GM19025 (cell line): ENCODE measurements around the gene ANKFN1.

Experiments
- ATAC-seq: cut with Tn5 transposase; IDR thresholded peaks from one replicate; pipeline ENCODE4 v1.9.1; 2021; ENCODE audit warnings: mild to moderate bottlenecking, low read depth, moderate library complexity; ENCODE audit not compliant: unreplicated experiment

Gene ANKFN1

DNA sequence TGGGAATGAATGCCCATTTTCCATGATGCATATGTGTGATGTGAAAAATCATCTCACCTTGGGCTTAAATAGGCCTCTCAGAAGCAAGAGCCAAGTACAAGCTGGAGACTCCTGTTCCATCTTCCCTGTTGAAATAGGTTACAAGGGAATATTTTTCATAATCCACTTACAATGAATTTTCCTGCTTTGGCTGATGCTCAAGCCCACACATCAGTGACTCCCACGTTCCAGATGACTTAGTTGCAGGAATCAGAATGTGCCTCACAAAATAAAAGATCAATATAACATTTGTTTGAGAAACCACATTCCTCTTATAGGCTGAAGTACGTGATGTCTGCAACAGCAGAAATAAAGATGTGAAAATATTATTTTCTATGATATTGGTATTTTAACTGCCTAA, 24.1 kb downstream of the ANKFN1 start:
- no peak for ATAC-seq

DNA sequence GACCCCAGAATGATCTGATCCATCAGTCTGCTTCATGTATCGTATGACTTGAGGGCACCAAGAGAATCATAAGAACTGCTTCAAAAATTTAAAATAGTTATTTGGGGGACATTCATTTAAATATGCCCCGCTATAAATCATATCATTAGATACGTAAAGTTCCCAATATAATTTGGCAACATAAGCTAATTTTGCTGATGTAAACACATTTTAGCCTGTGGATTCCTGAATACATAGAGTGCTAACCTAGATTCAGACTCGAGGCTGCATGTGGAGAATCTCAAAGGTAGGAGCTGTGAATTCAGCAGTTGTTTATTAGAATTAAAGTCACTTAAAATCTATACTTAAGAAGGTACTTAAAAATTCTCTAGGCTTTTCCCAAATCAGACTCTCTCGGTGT, 24.9 kb downstream of the ANKFN1 start:
- ATAC-seq, result no peak

DNA sequence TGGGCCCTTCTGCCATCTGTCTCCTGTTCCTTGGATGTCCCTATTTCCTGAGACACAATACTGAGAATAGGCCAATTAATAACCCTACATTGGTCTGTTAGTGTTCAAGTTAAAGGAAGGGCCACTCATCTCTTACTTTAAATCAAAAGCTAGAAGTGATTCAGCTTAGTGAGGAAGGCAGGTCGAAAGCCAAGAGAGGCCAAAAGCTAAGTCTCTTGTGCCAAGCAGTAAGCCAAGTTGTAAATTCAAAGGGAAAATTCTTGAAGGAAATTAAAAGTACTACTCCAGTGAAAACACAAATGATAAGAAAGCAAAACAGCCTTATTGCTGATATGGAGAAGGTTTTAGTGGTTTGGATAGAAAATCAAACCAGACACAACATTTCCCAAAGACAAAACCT, 28.8 kb downstream of the ANKFN1 start:
- ATAC-seq, result no peak

DNA sequence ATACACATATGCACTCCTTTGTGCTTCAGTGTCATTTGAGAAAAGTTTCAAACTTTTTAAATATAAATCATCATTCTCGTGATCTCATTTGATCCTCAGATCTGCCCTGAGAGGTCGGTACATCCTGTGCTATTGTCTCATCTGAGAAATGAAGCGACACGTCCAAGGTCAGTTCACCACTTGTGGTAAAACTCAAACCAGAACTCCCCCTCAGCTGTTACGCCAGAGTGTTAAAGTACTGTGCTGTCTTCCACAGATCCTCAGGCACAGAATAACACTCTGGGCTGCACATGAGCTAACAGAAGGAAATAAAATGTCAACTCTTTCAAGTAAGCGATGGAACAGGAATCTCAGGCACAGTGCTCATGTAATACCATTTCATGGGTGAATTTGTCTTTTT, 31.4 kb downstream of the ANKFN1 start:
- no peak for ATAC-seq

DNA sequence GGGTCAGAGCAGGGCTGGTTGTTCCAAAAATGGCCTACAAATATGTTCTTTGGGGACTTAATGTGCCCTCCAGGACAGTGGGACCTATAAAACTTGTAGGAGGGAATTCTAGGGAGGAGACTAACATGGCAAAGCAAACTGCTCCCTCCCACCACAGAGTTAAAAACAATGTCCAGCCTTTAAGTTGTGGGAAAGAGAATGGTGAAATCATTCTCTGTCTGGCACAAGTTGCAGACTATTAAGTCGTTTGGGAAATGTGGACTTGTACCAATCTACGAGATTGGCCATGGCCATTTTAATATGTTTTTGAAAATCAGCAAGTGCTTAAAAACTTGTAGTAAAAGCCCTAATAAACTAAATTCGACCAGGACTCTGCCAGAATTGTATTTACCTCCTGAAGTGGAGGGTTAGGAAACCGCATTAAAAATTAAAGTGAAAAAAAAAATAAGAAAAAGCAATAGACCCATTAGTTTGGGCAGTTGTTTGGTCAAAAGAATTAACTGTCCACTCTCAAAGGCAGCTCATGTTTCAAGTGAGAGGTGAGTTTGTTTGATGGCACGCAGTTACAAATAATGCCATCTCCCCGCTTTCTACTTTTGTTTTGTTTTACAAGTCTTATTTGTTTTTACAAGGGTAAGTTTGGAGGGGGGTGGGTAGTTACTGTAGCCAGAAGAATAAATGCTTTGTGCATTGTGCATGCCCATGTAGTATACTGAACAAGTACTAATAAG, 32.4 kb downstream of the ANKFN1 start:
- ATAC-seq, result no peak

DNA sequence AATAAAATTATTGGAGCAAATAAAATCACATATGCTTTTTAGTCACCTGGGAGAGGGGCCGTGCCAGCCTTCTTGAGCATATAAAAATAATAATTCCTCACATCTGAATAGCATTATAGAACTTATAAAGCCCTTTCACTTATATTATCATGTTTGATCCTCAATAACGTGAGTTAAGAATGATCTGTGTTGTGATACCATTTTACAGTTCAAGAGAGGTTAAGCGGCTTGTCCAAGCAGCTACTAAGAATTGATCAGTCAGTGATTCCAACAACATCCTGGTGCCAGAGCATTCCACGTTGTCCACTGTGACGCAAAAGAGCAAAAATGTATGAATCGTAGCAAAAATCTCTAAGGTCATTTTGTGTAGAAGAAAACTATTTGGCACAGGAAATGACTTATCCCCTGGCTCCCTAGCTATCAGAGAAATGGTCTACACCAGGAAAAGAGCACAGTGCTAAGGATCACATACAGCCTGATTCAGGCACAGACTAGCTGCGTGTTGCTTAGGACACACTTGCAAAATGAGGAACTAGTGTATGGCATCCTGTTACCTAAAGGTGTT, 33.0 kb downstream of the ANKFN1 start:
- no peak for ATAC-seq

DNA sequence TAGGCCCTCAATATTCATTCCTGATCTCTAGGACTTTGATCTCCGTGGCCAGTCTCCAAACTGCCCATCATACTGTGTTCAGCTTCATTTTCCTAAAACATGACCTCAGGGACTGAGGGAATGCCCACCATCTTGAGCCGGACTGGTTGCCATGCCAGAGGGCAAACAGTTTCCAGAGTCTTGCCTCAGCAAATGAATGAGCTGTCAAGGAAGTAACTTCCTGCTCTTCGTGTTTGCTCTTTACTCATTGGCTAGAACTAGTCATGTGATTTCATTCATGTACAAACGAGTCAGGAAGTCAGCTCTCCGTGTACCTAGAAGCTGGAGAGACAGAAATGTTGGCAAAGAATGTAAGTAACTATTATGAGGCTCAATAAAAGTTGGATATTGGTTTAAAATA, 50.2 kb downstream of the ANKFN1 start:
- ATAC-seq, result no peak

DNA sequence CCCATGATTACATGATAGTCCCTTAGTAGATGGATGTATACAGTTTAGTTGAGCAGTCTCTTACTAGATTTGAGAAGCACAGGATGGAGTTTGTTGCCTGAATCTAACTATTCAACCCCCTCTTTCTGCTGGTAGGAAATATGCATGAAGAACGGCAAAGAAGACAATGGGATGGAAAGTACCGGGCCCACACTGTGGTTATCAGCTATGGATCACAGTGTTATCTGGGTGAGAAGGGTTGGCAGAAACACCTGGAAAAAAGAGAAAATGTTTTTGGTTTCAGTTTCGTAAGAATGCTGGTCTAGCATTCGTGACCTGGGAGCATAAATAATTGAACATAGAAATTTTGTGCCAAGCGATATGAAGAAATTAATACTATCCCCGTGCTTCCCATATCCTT, 53.1 kb downstream of the ANKFN1 start:
- ATAC-seq, result no peak

DNA sequence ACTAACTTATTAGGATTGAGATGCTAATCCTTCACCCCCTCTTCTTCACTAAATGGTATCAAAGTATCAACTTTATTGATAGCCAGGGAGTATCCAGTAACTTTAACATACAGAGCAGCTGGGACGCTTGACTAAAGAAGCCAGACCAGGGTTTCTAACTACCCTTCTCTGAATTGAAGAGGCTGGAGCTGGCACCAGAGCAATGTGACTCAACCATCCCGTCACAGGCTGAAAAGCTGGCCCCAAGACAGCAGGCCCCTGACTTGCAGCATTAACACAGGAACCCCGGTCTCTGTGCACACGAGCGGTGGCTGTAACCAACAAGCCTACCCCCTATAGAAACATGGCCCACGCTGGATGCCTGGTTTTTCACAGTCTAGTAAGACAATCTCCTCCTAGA, 59.8 kb downstream of the ANKFN1 start:
- no peak for ATAC-seq

DNA sequence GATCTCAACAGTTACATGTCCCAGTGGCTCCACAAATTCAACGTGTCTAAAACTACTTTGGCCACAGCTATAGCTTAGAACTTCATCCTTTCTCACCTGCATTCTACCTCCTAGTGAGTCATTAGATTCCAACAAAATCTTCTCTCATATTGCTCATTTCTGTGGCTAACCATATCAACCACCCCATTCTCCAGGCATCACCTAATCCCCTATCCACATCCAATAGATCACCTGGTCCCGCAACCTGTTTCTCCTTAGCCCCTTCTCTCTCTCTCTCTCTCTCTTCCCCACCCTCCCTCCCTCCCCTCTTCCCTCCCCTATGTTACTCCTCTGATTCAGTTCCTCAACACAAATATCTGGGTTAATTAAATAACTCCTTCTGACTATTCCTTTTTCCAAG, 64.6 kb downstream of the ANKFN1 start:
- no peak for ATAC-seq

DNA sequence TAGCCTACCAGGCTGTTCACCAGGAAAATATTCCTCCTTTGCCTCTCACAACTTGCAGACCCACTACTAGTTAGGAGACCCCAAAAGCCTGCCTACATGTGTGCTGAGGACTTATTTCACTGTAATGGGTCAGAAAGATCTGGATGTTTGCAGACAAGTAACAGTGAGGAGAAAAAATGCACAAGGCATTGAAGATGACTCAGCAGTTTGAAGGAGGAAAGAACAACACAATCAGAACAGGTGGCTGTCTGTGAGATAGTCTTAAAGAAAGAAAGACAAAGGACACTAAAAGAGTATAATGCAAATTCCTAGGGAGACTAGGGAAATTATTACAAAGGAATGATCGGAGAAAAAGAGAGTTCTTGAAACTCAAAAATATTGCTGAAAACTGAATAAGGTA, 69.0 kb downstream of the ANKFN1 start:
- no peak for ATAC-seq

DNA sequence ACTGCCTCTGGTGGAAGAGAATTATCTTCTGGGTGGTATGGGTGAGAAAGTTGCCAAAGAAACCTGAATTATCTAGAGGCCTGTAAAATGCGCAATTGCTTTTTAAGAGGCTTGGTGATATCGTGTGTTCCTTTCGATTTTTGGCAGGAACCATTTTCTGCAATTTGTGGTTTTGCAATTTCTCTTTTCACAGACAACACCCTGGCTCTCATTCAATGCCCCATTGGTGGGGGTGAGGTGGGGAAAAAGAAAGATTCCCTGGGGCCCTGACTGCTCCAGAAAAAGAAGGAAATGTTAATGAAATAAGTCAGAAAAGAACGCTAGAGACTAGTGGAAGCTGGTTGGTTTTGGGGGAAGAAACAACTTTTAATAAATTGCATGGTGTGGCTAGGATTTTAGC, 77.4 kb downstream of the ANKFN1 start:
- ATAC-seq, result no peak

DNA sequence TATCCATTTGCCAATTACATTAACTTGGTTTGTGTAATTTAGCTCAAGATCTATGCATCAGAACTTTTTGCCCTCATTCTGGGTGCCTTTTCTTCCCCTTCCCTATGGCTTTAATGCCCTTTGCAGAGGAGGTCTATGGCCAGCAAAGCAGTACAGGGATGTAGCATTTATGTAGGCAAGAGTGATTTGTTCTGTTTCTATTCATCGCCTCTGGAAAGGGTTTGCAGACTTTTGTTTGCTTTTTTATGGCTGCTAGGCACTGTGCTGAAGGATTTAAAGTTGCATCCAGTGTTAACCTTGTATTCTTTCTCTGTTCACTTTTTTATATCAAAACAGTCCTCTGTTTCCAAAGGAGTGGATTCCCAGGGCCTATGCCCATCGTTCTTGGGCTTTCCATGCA, 78.0 kb downstream of the ANKFN1 start:
- no peak for ATAC-seq

DNA sequence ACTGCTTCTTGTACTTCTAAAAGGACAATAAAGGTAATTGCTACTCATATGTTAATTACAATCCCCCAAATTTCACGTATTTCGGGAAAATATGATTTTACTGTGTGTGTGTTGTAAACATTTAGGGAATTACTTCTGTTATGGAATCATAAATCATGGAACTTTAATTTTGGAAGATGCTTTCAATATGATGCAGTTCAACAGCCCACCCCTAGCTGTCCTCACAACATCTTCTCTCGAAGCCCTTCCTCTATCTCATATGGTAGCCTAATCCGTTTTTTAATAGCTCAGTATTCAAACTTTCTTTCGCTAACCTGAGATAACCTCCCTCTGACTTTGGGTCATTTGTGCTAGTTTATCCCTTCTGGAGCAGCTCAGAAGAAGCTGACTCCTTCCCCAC, 78.4 kb downstream of the ANKFN1 start:
- ATAC-seq, result no peak

DNA sequence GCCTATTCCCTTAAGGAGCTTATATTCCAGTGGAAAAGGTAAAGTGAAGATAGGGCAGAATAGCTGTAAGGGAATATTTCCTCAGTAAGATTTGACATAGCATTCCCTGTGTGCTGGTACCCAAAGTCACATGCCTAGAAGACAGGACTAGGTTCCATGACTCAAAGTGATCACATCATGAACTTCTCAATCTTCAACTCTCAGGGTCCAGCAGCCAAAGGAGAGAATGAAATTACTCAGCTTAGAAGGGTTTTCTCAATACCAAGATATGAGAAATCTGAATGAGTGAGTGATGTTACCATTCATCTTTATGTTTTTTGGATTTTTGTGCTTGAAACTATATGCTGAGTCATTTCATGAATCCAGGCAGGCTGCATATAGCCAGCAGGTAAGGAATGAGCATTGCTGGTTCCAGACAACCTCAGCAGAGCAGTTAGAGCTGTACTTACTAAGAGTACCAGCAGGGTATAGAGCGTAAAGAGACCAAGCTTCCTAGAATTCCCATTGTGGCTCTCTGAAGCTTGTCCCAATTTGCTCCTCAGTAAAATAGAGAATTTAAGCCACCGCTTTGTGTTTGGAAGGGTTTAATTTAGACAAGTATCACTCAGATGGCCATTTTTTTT, 91.1 kb downstream of the ANKFN1 start:
- ATAC-seq, result no peak

DNA sequence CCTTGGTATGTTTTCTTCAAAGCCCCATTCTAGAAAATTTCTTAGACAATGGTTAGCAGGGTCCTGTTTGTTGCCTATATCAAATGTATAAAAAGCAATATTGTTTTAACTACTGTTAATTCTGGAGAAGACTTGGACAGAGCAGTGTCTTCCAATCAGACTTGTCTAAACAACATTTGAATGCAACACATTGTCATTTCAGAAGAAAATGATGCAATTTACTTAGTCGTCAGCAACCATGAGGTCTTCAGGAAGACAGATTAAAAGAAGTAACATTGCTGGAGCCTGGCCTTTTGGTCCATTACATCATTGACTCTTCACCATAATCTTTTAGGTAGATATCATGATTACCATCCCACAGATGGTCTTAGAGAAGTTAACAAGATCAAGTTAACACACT, 94.5 kb downstream of the ANKFN1 start:
- no peak for ATAC-seq

DNA sequence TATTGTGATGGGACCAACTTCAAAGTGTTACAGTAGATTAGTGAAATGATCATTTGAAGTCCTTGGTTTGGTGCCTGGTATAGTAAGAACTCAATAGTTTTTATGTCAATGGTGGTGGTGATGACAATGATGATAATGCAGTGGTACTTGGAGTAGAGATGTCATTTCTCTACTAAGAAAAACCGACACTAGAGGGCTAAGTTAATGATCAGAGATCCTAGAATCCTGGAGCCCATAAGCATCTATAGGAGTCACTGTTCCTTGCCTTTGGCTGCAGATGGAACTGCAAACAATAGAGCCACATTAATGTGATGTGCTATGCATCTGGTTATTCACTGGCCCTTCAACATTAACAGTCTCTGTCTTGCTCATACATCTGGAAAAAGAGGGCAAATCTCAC, 103.8 kb downstream of the ANKFN1 start:
- ATAC-seq, result no peak

DNA sequence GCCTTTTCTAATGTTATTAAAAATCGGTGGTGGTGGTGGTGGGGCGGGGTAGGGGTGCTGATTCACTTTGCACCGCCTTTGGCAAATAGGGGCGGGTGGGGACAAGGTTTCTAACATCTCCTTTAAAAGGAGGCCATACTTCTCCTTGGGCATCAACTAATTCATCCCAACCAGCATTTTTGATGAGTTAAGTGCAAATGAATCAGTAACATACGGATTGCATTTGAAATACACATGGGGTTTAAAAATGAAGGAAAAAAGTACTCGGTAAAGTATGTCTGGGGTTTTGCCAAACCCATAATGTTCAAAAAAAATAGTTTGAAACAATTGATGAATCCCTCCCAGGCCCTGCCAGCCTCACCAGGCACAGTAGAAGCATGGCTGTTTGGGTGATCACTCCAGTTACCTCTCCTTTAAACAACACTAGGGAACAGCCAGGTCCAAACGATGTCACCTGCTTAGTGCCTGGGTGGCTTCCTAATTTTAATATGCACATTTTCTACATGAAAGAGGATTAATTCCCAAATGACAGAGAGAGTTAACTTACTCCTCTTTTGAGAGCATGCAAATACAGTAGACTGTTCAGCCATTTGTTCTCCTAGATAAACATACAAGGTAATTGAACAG, 107.2 kb downstream of the ANKFN1 start:
- ATAC-seq, result no peak

DNA sequence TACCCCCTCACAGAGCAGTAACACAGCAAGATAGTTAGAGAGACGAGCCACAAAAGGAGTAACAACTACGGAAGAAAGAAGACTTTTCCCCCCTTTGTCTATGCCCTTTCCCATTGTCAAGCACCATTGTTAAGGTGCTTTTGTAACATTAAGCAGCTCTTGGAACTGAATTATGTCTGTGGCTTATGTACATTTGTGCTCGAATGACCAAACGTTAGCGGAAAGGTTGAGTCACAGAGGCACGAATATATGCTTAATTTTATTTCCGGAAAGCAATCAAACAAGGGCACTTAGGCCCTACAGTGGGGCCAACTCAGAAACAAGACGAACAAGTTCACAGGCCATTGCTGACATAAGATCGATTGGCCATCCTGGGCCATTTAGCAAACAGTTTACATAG, 109.5 kb downstream of the ANKFN1 start:
- ATAC-seq, result no peak

DNA sequence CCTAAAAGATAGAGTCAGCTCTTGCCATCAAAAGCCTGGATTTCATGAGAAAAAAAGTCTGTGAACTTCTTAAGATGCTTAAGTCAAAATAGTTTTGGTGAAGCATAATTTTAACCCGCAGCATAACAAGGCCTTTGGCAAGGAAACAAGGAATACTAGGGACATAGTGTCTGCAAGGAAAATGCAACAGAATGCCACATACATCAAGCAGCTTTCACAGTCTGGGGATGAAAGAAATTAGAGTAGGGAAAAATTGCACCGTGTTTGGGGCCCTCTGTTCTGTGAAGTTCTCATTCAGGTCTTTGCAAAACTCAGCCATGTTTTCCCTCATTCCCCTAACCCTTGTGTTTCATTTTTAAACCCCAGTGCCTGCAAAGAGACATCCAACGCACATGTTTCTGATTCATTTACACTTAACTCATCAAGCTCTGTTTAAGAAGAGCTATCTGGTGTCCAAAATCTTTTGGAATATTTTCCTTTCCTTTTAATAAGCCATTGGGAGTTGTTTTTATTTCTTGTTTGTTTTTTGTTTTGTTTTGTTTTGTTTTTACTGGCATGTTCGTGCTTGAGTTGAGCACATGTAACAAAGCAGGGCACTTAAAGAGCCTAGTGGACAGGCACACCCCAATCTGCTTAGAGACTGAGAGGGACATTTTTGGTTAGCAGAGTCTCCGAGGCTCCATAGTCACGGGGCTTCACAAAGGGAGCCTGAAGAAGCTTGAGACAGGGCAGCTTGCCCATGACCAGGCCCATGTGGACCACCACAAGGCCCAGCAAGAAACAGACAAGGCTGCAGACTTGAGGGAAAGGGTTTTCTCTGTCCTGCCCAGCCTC, 116.5 kb downstream of the ANKFN1 start:
- ATAC-seq, result no peak

DNA sequence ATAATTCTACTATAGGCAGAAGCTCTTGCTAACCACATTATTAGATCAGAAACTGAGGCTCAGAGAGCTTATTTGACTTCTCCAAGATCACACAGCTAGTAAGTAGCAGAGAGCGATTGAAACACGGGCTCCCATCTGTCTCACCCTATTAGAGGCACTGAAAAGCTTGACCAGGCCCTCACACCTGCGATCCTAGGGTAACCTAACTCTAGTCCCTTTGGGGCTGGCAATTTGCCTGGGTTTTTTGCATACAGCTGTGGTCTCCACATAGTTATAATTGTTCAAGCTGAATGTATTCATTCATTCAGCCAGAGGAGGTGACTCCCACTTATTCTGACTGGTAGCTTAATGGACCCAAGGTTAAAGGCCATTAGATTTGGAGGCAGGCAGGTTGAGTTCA, 121.2 kb downstream of the ANKFN1 start:
- ATAC-seq, result no peak
